HepG2 (cell line): ENCODE measurements around the gene UCN3. TPM values are rescaled to one million over a fixed set of nuclear protein-coding genes. Genes with fewer than 3 reads are reported as not detected.

Source experiments
- CHD2 ChIP-seq: IDR thresholded peaks from 2 replicates; pipeline ENCODE4 v1.6.1; 2011; ENCODE audit warnings: low read depth, low read length, improper control_type of control experiment
- JUND ChIP-seq: sonication (generic); formaldehyde crosslinking; IDR thresholded peaks from 2 replicates; pipeline ENCODE4 v1.8.0; 2022; ENCODE audit warnings: mild to moderate bottlenecking, missing genetic modification reagents
- NFKB2 ChIP-seq: sonication (generic); formaldehyde crosslinking; IDR thresholded peaks from 2 replicates; pipeline ENCODE4 v1.4.0; 2020; ENCODE audit warnings: missing genetic modification reagents, borderline replicate concordance
- PRMT3 ChIP-seq: sonication (generic); formaldehyde crosslinking; IDR thresholded peaks from 2 replicates; pipeline ENCODE4 v1.8.1; 2022; ENCODE audit warnings: low read depth, mild to moderate bottlenecking, moderate library complexity, missing genetic modification reagents, borderline replicate concordance
- ZFY ChIP-seq: sonication (generic); formaldehyde crosslinking; IDR thresholded peaks from 2 replicates; pipeline ENCODE4 v1.4.0; 2020; ENCODE audit warnings: missing genetic modification reagents
- ZNF570 ChIP-seq: sonication (generic); formaldehyde crosslinking; IDR thresholded peaks from 2 replicates; pipeline ENCODE4 v1.4.0; 2020; ENCODE audit warnings: mild to moderate bottlenecking, missing genetic modification reagents, borderline replicate concordance
- ZNF773 ChIP-seq: sonication (generic); formaldehyde crosslinking; IDR thresholded peaks from 2 replicates; pipeline ENCODE4 v1.4.0; 2020; ENCODE audit warnings: missing genetic modification reagents, borderline replicate concordance
- polyA plus RNA-seq, 8 experiments: library from polyadenylated mRNA; depleted of rRNA in 3 of 8; stranded (reverse) in 7 of 8; unstranded in 1 of 8; fragments of >200 nt; fragmentation: Illumina TruSeq in 4 of 8; extraction: Trizol in 4 of 8; gene quantifications; 2 replicates each; pipeline versions ENCODE4 v1.2.1 to v1.2.3, GENCODE V29; 2011 to 2016; ENCODE audit warnings: low read depth in 4 of 8, missing spikeins in 1 of 8, mixed read lengths in 1 of 8; ENCODE audit not compliant: insufficient read depth in 1 of 8
- total RNA-seq, 5 experiments: library from RNA; depleted of rRNA; stranded (reverse); fragments of >200 nt; fragmentation: Illumina TruSeq; extraction: Trizol; gene quantifications; 2 replicates each; pipeline ENCODE4 v1.2.3, GENCODE V29; 2016; ENCODE audit warnings: low read depth in 1 of 5
- TF ChIP-seq, protein P1 (sequence below): sonication (generic); formaldehyde crosslinking; IDR thresholded peaks from 2 replicates; pipeline ENCODE4 v1.5.0; 2020; ENCODE audit warnings: mild to moderate bottlenecking, missing genetic modification reagents, borderline replicate concordance
- TF ChIP-seq, protein P2 (sequence below): sonication (generic); formaldehyde crosslinking; conservative IDR thresholded peaks from 2 replicates; pipeline ENCODE4 v1.4.0; 2020; ENCODE audit warnings: missing genetic modification reagents

UCN3 gene
- total and polyA plus RNA-seq, 2 of the 13 experiments (the other 11 are each of a cell fraction or from before 2014, with no cell fraction given), result not detected

DNA sequence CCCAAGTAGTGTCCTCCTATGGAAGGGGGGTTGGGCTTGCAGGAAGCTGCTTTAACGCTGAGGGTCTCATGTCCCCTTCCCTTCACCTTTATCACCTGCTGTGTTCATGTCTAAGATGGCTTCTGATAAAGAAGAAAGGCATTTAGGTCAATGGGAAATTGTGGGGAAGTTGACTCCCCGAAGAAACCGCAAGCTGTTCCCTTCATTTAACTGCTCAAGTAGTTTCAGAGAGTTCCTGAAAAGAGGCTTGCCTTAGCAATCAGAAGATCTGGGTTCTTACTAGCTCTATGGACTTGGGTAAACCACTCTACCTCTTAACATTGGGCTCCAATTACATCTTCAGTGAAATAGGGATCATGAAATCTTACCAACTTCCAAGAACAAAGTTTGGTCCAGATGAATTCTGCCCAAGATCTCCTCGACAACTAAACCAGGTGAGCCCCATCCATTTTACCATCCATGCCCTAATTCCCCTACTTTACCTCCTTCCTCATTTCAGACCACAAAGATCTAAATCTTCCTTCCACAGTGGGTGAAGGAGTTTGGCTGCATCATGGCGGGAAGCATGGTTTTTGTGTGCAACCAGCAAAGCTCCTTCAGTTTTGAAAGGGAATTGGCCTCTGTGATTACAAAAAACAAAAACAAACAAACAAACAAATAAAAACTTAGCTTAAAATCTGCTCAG, 30.4 kb upstream of the UCN3 start (continued):
- TF ChIP-seq, protein P1, sequence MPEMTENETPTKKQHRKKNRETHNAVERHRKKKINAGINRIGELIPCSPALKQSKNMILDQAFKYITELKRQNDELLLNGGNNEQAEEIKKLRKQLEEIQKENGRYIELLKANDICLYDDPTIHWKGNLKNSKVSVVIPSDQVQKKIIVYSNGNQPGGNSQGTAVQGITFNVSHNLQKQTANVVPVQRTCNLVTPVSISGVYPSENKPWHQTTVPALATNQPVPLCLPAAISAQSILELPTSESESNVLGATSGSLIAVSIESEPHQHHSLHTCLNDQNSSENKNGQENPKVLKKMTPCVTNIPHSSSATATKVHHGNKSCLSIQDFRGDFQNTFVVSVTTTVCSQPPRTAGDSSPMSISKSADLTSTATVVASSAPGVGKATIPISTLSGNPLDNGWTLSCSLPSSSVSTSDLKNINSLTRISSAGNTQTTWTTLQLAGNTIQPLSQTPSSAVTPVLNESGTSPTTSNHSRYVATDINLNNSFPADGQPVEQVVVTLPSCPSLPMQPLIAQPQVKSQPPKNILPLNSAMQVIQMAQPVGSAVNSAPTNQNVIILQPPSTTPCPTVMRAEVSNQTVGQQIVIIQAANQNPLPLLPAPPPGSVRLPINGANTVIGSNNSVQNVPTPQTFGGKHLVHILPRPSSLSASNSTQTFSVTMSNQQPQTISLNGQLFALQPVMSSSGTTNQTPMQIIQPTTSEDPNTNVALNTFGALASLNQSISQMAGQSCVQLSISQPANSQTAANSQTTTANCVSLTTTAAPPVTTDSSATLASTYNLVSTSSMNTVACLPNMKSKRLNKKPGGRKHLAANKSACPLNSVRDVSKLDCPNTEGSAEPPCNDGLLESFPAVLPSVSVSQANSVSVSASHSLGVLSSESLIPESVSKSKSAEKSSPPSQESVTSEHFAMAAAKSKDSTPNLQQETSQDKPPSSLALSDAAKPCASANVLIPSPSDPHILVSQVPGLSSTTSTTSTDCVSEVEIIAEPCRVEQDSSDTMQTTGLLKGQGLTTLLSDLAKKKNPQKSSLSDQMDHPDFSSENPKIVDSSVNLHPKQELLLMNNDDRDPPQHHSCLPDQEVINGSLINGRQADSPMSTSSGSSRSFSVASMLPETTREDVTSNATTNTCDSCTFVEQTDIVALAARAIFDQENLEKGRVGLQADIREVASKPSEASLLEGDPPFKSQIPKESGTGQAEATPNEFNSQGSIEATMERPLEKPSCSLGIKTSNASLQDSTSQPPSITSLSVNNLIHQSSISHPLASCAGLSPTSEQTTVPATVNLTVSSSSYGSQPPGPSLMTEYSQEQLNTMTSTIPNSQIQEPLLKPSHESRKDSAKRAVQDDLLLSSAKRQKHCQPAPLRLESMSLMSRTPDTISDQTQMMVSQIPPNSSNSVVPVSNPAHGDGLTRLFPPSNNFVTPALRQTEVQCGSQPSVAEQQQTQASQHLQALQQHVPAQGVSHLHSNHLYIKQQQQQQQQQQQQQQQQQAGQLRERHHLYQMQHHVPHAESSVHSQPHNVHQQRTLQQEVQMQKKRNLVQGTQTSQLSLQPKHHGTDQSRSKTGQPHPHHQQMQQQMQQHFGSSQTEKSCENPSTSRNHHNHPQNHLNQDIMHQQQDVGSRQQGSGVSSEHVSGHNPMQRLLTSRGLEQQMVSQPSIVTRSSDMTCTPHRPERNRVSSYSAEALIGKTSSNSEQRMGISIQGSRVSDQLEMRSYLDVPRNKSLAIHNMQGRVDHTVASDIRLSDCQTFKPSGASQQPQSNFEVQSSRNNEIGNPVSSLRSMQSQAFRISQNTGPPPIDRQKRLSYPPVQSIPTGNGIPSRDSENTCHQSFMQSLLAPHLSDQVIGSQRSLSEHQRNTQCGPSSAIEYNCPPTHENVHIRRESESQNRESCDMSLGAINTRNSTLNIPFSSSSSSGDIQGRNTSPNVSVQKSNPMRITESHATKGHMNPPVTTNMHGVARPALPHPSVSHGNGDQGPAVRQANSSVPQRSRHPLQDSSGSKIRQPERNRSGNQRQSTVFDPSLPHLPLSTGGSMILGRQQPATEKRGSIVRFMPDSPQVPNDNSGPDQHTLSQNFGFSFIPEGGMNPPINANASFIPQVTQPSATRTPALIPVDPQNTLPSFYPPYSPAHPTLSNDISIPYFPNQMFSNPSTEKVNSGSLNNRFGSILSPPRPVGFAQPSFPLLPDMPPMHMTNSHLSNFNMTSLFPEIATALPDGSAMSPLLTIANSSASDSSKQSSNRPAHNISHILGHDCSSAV (CRISPR knock-in tag), result no peak
- TF ChIP-seq ZFY (no peak), JUND (CRISPR knock-in tag) (no peak), NFKB2 (CRISPR knock-in tag) (no peak), PRMT3 (CRISPR knock-in tag) (no peak), ZNF570 (no peak), ZNF773 (no peak), CHD2 (no peak)
- TF ChIP-seq, protein P2, sequence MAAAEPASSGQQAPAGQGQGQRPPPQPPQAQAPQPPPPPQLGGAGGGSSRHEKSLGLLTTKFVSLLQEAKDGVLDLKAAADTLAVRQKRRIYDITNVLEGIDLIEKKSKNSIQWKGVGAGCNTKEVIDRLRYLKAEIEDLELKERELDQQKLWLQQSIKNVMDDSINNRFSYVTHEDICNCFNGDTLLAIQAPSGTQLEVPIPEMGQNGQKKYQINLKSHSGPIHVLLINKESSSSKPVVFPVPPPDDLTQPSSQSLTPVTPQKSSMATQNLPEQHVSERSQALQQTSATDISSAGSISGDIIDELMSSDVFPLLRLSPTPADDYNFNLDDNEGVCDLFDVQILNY (CRISPR knock-in tag), result no peak
